ENCODE results near the gene ZBTB7C. TPM values are rescaled to one million over a fixed set of nuclear protein-coding genes. Genes with fewer than 3 reads are reported as not detected.

The ZBTB7C gene
- total and polyA plus RNA-seq, 2 of the 8 experiments (the other 6 are each of a cell fraction or from before 2014, with no cell fraction given) = 0.15 to 0.45 TPM

GRCh38 chr18:48356151-48356745, 52.9 kb downstream of the ZBTB7C start (continued):
- TF ChIP-seq CHD7 (IDR thresholded peaks at IDR 0.05; ENCODE audit: insufficient replicate concordance, low read length) = no peak
- no peak for TF ChIP-seq SP4 (IDR thresholded peaks at IDR 0.05; ENCODE audit: low read length)
- no peak for TF ChIP-seq TEAD4 (IDR thresholded peaks at IDR 0.05; ENCODE audit: low read depth, low read length)
- TF ChIP-seq BACH1 (IDR thresholded peaks at IDR 0.05; ENCODE audit: low read length) = no peak
- no peak for TF ChIP-seq USF2 (IDR thresholded peaks at IDR 0.05; ENCODE audit: low read length)
